Measurements from ENCODE around the gene TSPAN16. TPM values are rescaled to one million over a fixed set of nuclear protein-coding genes. Genes with fewer than 3 reads are reported as not detected.
A peak's percentile ranks its signal among the peaks of the same experiment; 100 is the strongest.
"Not testable (repeated sequence)": the region's sequence is repeated elsewhere in the genome, so short reads cannot be mapped to it uniquely, and the experiment has no call there.

Gene TSPAN16
- total RNA-seq, 1 experiment from 2014 or later = not detected

DNA sequence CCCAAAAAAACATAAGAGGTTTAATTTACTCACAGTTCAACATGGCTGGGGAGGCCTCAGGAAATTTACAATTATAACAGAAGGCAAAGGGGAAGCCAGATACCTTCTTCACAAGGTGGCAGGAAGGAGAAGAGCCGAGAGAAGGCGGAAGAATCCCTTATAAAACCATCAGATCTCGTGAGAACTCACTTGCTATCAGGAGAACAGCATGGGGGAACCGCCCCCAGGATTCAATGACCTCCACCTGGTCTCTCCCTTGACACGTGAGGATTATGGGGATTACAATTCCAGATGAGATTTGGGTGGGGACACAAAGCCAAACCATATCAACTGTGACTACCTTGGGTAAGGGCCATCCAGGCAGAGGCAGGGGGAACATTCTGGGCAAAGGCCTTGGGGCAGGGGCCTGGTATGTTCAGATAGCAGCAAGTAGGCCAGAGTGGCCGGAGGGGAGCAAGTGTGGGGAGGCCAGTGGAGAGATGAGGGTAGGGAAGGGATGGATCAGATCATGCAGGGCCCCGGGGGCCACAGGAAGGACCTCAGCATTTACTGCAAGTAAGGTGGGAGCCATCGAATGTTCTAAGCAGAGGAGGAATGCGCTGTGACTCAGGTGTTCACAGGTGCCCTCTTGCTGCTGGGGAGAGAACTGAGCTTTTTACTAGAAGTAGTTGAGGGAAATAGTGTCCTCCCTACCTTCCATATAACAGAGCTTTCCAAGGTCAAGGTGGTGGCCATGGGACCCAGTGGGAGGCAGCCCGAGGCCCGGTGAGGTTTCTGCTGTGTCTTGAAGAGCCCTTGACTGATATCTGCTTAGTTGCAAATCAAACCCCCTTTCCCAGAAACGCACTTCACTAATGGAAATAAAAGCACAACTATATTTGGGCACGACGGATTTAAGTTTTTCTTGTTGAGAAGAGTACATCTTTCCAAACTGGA is 25.5 kb downstream of the TSPAN16 start:
- Histone ChIP-seq H3K36me3 (replicated peaks; ENCODE audit: control insufficient read depth, insufficient read depth, low read length) (no peaks in the 10 kb centered on the region; the same call in 1 of the 2 replicates), H3K27me3 (ENCODE audit: control insufficient read depth, insufficient read depth, low read length) (no peaks in the 10 kb centered on the region), H3K4me3 (ENCODE audit: insufficient read depth, low read depth, low read length) (no peak overlapping the region)
- DNase-seq = no peak

DNA sequence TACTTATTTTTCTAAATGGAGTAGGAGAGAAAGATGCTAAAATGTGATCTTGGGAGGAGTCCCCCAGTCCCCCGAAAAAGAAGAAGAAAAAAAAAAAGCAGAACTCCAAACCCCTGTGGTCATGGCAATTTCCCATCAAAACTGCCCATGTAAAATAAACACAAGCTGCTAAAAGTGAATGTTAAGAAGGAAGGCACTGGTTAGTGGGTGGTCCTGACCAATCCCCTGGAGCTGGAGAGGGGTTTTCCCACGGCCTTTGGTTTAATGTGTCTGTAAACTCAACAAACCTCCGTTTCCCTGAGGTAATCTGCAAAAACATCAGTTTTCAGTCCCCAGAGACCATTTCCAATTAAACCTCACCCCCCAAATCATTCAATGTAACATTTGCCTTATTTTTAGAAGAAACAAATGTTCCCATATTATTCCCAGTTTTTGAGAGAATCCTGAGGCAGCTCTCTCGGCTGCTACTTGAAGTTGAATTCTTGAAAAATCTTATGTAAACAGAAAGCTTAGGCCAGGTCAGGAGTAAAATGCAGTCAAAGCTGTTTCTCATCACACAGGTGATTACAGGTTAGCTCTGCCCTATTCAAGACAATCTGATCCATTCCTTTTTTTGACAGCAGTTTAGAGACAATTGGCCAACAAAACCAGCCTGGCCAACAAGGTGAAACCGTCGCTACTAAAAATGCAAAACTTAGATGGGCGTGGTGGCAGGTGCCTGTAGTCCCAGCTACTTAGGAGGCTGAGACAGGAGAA is 26.5 kb downstream of the TSPAN16 start:
- no peaks in the 10 kb centered on the region for H3K27me3 ChIP-seq (ENCODE audit: control insufficient read depth, insufficient read depth, low read length)
- no peak overlapping the region for H3K4me3 ChIP-seq (ENCODE audit: insufficient read depth, low read depth, low read length)
- no peak for DNase-seq

DNA sequence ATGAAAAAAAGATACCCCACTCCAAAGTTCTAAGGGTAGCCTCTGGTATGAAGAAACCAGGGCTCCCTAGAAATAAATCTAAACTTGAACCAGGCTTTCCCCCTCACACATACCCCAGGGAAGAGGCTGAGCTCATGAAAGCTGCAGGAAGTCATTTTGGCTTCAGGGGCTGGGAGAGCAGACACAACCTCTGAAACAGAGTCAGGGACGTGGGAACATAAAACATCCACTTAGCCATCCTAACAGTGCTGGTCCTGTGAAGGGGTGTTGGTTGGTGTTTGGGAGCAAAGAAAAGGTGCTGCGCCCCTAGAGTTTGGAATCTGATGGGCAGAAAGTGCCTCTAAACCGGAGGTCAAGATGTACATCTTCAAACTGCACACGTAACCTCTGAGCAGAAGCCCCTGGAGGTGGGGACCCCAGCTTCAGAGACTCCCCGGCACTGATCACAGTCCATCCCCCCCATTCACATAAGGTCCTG is 27.7 kb downstream of the TSPAN16 start:
- Histone ChIP-seq H3K4me3 (ENCODE audit: insufficient read depth, low read depth, low read length) (no peak overlapping the region), H3K27me3 (ENCODE audit: control insufficient read depth, insufficient read depth, low read length) (no peaks in the 10 kb centered on the region), H3K36me3 (replicated peaks; ENCODE audit: control insufficient read depth, insufficient read depth, low read length) (no peaks in the 10 kb centered on the region; the same call in none of the 2 replicates)
- no peak for DNase-seq

More for the DNA sequence above, 26.5 kb downstream of the TSPAN16 start:
- H3K36me3 ChIP-seq (replicated peaks; ENCODE audit: control insufficient read depth, insufficient read depth, low read length) = no peaks in the 10 kb centered on the region; the same call in 1 of the 2 replicates

DNA sequence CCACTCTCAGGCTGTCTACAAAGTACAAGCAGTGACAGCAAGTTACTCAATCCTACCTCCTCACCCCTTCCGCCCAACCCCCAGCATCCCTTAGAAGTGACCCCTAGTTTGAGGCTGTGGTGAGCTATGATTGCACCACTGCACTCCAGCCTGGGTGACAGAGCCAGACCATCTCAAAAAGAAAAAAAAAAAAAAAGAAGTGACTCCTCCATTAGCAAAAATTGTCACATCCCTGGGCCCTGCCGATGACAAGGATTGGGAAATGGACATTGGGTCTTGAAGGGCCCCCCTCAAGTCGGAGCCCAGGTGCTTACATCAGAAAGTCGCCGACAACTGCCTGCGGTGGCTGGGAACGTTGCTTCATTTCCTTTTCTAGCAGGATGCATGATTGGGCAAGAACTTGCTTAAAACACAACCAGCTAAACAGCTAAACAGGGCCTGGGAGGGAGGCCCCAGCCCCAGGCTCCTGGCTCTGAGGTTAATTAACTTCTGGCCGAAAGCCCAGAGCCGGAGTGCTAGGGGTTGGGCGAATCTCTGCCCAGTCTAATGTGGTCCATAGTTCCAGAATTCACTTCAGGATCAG is 28.2 kb downstream of the TSPAN16 start:
- DNase-seq = no peak
- Histone ChIP-seq H3K36me3 (replicated peaks; ENCODE audit: control insufficient read depth, insufficient read depth, low read length) (no peaks in the 10 kb centered on the region; the same call in none of the 2 replicates), H3K4me3 (ENCODE audit: insufficient read depth, low read depth, low read length) (no peak overlapping the region)

DNA sequence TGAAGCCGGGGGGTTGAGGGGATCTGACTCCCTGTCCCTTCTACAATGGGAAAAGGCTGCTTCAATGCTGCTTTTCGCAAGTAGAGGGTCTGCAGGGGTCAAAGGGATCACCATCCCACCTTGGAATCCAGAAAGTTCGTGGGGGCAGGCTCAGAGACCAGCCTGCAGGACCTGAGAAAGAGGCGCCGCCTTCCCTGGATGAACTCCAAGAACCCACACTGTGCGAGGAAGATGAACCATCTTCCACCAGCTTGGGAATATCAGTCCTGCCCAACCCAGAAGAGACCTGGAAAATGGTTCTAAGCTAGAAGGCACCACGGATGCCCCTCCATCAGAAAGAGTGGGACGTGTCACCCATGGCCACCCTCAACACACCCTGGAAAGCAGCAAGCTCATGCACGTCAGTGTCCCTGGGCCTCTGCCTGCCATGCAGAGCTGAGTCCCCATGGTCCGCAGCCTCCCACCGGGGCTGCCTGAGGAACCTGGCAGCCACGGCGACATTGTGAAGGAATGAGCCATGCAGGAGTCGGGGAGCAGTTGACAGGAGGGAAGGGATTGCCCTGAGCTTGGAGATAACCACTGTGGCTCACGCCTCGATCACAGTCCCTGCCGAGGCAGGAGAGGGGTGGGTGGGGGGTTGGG is 28.9 kb downstream of the TSPAN16 start:
- Histone ChIP-seq H3K36me3 (replicated peaks; ENCODE audit: control insufficient read depth, insufficient read depth, low read length) (no peaks in the 10 kb centered on the region; the same call in none of the 2 replicates), H3K4me3 (ENCODE audit: insufficient read depth, low read depth, low read length) (no peak overlapping the region), H3K27me3 (ENCODE audit: control insufficient read depth, insufficient read depth, low read length) (no peaks in the 10 kb centered on the region)
- no peak for DNase-seq

More for the DNA sequence above, 28.2 kb downstream of the TSPAN16 start:
- H3K27me3 ChIP-seq (ENCODE audit: control insufficient read depth, insufficient read depth, low read length) = no peaks in the 10 kb centered on the region

DNA sequence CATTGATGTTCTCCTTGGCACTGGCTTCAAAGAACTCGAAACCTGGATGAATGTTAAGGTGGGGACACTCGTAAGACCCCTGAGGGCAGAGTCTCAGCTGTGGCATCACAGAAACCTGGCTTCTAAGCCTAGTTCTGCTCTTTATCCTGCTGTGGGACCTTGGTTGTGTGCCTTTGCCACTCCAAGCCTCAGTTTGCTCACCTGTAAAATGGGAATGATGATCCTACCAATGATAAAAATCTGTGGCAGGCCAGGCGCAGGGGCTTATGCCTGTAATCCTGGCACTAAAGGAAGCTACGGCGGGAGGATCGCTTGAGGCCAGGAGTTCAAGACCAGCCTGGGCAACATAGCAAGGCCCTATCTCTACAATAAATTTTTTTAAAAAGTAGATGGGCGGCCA is 29.6 kb downstream of the TSPAN16 start:
- DNase-seq = no peak

DNA sequence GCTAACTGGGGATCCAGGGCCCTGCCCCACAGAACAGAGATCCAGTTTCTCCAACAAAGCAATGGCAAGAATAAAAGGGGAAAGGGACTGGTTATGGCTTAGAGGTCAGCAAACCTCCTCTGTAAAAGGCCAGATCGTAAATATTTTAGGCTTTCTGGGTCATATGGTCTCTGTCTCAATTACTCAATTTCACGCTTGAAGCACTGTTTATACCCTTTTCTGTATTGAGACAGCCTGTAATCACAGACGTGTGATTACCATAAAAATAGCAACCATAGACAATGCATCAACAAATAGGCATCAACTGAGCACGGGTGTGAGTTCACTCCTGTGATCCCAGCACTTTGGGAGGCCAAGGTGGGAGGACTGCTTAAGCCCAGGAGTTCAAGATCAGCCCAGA is 34.2 kb downstream of the TSPAN16 start:
- DNase-seq = no peak
- Histone ChIP-seq H3K27me3 (ENCODE audit: control insufficient read depth, insufficient read depth, low read length) (no peaks in the 10 kb centered on the region), H3K36me3 (replicated peaks; ENCODE audit: control insufficient read depth, insufficient read depth, low read length) (peaks cover 2% of the 10 kb centered on the region), H3K4me3 (ENCODE audit: insufficient read depth, low read depth, low read length) (no peak overlapping the region)

More for the DNA sequence above, 29.6 kb downstream of the TSPAN16 start:
- Histone ChIP-seq H3K4me3 (ENCODE audit: insufficient read depth, low read depth, low read length) (no peak overlapping the region), H3K36me3 (replicated peaks; ENCODE audit: control insufficient read depth, insufficient read depth, low read length) (no peaks in the 10 kb centered on the region; the same call in none of the 2 replicates), H3K27me3 (ENCODE audit: control insufficient read depth, insufficient read depth, low read length) (no peaks in the 10 kb centered on the region)

DNA sequence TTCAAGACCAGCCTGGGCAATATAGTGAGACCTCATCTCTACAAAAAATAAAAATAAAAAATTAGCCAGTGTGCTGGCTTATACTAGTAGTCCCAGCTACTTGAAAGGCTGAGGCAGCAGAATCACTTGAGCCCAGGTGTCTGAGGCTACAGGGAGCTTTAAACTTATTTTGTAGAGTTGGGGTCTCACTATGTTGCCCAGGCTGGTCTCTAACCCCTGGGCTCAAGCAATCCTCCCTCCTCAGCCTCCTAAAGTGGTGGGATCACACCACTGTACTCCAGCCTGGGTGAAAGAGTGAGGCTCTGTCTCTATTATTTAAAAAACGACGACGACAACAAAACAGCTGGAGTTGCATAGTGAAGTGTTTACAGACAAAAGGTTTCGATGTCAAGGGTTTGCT is 35.5 kb downstream of the TSPAN16 start:
- no peak for DNase-seq
- no peak overlapping the region for H3K4me3 ChIP-seq (ENCODE audit: insufficient read depth, low read depth, low read length)
- peaks cover 2% of the 10 kb centered on the region for H3K36me3 ChIP-seq (replicated peaks; ENCODE audit: control insufficient read depth, insufficient read depth, low read length)
- H3K27me3 ChIP-seq (ENCODE audit: control insufficient read depth, insufficient read depth, low read length) = no peaks in the 10 kb centered on the region

DNA sequence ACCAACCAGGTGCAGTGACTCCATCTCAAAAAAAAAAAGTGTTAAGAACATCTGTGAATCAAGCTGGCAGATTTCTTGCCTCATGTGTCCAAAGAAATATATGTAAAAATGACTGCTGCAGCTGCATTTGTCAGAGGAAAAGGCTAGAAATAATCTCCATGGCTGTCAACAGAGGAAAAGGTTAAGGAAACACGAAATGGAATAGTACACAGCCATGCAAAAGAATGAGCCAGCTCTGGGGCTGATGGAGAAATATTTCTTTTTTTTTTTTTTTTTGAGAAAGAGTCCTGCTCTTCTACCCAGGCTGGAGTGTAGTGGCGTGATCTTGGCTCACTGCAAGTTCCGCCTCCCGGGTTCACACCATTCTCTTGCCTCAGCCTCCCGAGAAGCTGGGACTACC is 36.9 kb downstream of the TSPAN16 start:
- peaks cover 3% of the 10 kb centered on the region for H3K36me3 ChIP-seq (replicated peaks; ENCODE audit: control insufficient read depth, insufficient read depth, low read length)
- H3K4me3 ChIP-seq (ENCODE audit: insufficient read depth, low read depth, low read length) = no peak overlapping the region
- H3K27me3 ChIP-seq (ENCODE audit: control insufficient read depth, insufficient read depth, low read length) = no peaks in the 10 kb centered on the region
- DNase-seq = no peak

DNA sequence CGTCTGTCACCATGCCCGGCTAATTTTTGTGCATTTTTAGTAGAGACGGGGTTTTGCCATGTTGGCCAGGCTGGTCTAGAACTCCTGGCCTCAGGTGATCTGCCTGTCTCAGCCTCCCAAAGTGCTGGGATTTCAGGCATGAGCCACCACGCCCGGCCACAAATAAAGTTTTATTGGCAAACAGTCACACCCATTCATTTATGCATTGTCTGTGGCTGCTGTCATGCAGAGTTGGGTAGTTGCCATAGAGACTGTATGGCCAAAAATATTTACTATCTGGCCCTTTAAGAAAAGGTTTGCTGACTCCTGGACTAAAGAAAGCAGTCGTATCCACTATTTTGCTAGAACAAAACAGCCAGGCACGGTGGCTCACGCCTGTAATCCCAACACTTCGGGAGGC is 37.9 kb downstream of the TSPAN16 start:
- not testable (repeated sequence) for H3K27me3 ChIP-seq (ENCODE audit: control insufficient read depth, insufficient read depth, low read length); DNase-seq; H3K4me3 ChIP-seq (ENCODE audit: insufficient read depth, low read depth, low read length); H3K36me3 ChIP-seq (replicated peaks; ENCODE audit: control insufficient read depth, insufficient read depth, low read length)

DNA sequence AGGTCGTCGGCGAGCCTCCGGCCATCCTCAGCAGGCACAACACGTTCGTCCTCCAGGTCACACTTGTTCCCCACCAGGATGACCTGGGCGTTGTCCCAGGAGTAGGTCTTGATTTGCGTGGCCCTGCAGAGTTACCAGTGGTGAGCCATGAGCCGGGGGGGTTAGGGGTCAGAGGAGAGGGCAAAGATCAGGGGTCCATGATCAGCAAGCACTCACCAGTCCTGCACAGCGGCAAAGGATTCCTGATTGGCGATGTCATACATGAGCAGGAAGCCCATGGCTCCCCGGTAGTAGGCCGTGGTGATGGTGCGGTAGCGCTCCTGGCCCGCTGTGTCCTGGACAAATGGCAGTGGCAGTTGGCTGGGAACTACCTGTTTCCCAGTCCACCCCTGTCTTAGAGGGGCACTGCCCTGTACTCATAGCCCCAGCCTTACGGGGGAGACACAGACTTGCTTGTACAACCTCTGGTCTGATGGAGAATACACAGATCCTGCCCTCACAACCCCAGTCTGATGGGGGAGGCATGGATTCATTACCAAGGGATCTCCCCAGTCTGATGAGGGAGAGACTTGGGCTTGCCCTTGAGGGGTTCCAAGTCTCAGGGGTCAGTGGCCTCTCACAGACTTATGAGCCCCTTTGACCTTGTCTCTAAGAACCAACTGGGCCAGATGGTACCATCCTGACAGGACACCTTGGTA is 39.6 kb downstream of the TSPAN16 start:
- Histone ChIP-seq H3K36me3 (replicated peaks; ENCODE audit: control insufficient read depth, insufficient read depth, low read length) (peaks cover 3% of the 10 kb centered on the region), H3K27me3 (ENCODE audit: control insufficient read depth, insufficient read depth, low read length) (no peaks in the 10 kb centered on the region), H3K4me3 (ENCODE audit: insufficient read depth, low read depth, low read length) (no peak overlapping the region)
- DNase-seq = no peak

DNA sequence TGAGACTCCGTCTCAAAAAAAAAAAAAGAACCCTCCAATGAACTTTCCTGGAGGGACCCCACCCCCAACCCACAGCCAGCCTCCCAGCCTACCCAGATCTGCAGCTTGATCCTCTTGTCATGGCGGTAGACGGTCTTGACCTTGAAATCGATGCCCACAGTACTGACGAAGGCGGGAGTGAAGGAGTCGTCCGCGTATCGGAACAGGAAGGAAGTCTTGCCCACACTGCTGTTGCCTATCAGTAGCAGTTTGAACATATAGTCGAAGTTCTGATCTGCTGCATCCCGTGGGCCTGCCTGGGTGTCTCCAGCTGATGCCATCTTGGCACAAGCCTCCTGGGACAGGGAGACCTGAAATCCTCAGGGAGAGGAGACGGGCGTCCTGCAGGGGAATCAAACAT is 41.1 kb downstream of the TSPAN16 start:
- no peak overlapping the region for H3K4me3 ChIP-seq (ENCODE audit: insufficient read depth, low read depth, low read length)
- no peaks in the 10 kb centered on the region for H3K27me3 ChIP-seq (ENCODE audit: control insufficient read depth, insufficient read depth, low read length)
- peaks cover 5% of the 10 kb centered on the region for H3K36me3 ChIP-seq (replicated peaks; ENCODE audit: control insufficient read depth, insufficient read depth, low read length)
- DNase-seq = no peak

DNA sequence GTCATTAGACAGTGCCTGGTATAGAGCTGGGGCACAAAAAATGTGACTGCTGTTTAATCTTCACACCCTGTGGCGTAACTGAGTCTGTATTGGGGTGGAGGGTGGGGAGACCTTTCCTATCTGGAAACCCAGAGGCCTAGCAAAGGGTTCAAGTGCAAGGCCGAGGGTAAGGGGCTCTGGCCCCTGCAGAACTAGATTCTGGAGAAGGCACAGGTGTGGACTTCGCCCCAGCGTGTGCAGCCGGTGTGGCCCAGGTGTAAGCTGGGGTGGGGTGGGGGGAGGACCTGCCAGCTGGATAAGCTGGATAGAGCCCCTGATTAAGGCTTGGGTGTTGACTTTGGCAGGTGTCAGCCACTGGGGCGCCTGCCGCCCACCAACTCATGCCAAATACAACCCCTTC is 42.2 kb downstream of the TSPAN16 start:
- peak; percentile 34 for DNase-seq
- Histone ChIP-seq H3K4me3 (ENCODE audit: insufficient read depth, low read depth, low read length) (no peak overlapping the region), H3K36me3 (replicated peaks; ENCODE audit: control insufficient read depth, insufficient read depth, low read length) (peaks cover 6% of the 10 kb centered on the region), H3K27me3 (ENCODE audit: control insufficient read depth, insufficient read depth, low read length) (no peaks in the 10 kb centered on the region)
